K562 treated with DMSO at 1 percent for 48 hours (cell line): Measurements from ENCODE around the gene UBIAD1. TPM values are rescaled to one million over a fixed set of nuclear protein-coding genes. Genes with fewer than 3 reads are reported as not detected.

Experiments used
- total RNA-seq: library from RNA; unstranded; fragments of 300-600 nt; gene quantifications from 2 replicates; pipeline ENCODE4 v1.2.3, GENCODE V29; 2022; ENCODE audit warnings: low replicate concordance; ENCODE audit errors: extremely low read depth

The UBIAD1 gene
- total RNA-seq: not detected in 2 replicates

DNA sequence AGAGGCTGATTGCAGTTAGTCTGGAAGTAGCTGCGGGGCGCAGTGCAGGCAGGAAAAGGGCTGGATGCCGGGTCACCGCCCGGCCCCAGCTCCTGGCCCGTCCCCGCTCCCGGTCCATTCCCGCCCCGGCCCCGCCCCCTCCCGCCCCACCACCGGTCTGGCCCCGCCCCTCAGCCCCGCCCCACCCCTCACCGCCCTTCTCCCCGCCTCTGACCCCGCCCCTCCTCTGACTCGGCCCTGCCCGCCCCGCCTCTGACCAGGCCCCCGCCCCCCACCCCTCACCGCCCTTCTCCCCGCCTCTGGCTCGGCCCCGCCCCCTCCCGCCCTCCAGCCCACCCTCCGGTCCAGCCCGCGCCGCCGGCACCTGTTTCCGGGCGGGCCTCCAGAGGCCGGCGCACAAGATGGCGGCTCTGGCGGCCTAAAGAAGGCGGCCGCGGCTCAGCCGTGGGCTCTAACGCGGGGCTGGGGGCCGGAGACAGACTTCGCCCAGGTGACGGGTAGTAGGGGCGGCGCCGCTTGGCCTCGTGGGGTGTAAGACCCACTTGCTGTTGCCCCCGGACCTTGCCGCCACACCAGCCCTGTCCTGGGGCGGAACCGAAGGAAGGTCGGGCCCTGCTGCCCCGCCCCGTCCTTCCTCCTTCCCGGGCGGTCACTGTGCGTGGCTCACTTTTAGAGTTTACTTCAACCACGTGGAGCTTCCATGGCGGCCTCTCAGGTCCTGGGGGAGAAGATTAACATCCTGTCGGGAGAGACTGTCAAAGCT is at the start of gene UBIAD1:
TSS of gene UBIAD1 (plus strand) at position 367 of the 763 bp plus-strand sequence. CDS start at position 701, 334 bp downstream.

GRCh38 chr1:11262171-11263049 is 10.6 kb upstream of the UBIAD1 start, which contains the start of gene MTOR:
MTOR (minus strand) TSS chr1:11262551; CDS start chr1:11259409, 3,142 bp downstream.

Other genes with a start within 250 kb of the UBIAD1 start
- not detected in 2 replicates for gene MASP2, start 226.0 kb upstream of the UBIAD1 start, total RNA-seq
- not detected in 2 replicates for gene SRM, start 213.2 kb upstream of the UBIAD1 start, total RNA-seq
- not detected in 2 replicates for gene EXOSC10, start 173.3 kb upstream of the UBIAD1 start, total RNA-seq
- gene ANGPTL7, start 83.8 kb upstream of the UBIAD1 start, total RNA-seq: not detected in 2 replicates
- not detected in 2 replicates for gene MTOR, start 10.6 kb upstream of the UBIAD1 start, total RNA-seq
- gene DISP3, start 206.0 kb downstream of the UBIAD1 start, total RNA-seq: not detected in 2 replicates